Activated CD8-positive, alpha-beta memory T cell treated with anti-CD3 and anti-CD28 coated beads, Interleukin-2, amount 50 U/mL, for 4 hours (primary cell): ENCODE results near the gene VMAC.

Experiments used
- DNase-seq: peaks from one replicate; pipeline ENCODE4 v3.0.0-alpha.2; 2020

The VMAC gene

DNA sequence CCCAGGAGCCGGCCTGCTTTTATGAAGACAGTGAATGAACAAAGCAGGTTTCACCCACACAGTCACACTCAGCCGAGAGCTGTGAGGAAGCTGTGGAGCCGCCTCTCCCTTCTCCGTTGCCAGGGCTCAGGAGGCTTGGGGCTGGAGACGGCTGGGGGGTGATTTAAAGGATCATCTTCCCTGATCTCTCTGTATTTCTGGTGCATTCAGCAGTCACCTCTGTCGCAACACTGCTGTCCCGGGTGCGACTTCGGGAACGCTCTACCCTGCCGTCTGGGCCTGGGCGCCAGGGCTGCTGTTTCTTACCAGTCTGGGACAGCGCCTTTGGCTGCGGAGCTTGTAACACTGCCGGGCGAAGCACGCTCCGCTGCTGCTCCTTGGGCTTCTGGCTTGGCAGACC, 27.5 kb downstream of the VMAC start:
- DNase-seq: no peak

DNA sequence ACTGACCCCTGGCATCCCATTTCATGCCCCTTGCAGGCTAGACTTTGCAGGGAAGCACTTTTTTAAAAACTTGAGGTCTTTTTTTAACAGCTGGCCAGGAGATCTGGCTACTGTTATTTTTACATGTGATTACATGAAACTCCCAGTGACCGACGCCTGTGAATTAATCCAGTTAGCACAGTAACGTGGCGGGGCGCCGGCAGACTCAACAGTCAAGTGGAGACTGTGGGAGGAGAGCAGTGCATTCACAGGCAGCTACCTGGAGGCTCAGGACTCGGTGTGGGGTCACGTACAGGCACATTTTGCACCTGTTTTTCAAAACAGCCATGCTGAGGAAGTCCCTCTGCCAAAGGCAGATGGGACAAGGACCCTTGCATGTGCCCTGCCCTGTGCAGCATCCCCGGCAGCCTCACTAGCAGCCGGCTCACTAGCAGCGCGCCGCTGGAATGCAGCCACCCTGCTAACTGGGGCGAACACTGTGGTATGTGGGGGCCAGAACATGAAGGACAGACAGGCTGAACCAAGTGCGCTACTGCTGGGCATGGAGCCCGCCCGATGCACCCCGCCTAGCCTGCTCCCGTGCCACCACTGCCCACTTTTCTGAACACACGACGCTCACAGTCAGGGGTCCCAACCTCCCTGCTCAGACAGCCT, 28.1 kb downstream of the VMAC start:
- no peak for DNase-seq

DNA sequence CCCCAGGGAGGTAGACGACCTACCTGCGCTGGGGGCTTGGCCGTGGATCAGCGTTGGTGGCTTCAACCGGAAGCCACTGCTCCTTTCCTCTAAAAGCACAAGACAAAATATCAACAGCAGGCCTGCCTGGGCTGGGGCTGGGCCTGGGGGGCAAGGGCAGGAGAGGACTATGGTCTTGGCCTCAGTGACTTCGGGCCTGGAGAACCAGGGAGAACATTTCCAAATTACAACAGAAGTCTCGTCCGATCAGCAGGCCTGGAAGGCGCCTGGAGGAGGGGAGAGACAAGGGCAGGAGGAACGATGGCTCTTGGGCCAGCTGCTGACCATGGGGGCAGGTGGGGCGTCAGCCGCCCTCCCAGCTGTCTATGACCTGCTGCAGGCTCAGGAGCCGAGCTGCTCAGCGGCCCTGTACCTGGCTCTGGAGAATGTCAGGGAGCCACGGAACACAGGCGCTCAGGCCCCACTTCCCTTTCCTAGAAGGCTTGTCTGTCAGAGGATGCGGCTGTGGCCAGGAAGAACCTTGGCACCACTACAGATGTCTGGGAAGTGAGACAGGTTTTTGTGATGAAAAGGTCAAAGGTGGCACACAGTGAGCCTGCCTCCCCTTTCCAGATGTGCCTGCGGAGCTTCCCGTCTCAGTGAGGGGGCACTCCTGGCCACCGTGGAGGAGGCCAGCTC, 28.9 kb downstream of the VMAC start:
- DNase-seq: no peak

DNA sequence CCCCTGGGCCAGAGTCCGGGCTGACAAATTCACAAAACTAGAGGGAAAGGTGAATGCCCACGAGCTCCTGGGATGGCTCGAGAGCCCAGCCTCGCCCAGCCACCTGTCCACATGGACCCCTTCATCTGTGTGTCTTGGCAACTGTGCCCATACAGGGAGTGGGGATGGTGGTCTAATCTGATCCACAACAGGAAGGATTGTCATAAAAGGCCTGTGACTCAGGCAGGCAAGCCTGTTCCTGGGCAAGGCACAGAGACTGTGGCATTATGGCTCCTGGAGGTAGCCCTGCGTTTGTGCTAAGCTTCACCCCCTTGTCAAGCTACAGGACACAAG, 29.4 kb downstream of the VMAC start:
- no peak for DNase-seq

DNA sequence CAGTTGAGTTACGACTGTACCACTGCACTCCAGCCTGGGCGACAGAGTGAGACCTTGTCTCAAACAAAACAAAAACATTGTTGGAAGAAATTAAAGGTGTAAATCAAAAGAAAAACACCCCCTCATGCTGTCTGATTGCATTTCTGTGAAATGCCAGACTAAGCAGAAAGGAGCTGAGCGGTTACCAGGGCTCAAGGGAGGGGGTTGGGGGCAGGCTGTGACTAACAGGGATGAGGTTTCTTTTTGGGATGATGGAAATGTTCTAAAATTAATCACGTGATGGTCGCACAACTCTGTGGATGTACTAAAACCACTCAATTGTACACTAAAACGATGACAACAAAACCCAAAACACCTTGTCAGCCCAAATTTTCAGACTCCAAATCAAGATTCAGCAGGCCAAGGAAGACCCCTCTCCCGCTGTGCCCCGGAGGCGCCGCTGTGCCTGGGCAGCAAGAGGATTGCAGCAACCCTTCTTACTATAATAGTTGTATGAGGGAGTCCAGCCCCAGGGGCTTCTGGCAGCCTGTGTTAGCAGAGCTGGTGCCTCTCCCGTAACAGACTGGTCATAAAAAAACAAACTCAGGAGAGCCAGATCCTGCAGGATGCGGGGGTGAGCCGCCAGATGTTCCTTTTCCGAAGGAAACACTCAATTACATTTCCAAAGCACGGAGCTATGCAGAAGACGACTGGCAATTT, 30.3 kb downstream of the VMAC start:
- DNase-seq: no peak

DNA sequence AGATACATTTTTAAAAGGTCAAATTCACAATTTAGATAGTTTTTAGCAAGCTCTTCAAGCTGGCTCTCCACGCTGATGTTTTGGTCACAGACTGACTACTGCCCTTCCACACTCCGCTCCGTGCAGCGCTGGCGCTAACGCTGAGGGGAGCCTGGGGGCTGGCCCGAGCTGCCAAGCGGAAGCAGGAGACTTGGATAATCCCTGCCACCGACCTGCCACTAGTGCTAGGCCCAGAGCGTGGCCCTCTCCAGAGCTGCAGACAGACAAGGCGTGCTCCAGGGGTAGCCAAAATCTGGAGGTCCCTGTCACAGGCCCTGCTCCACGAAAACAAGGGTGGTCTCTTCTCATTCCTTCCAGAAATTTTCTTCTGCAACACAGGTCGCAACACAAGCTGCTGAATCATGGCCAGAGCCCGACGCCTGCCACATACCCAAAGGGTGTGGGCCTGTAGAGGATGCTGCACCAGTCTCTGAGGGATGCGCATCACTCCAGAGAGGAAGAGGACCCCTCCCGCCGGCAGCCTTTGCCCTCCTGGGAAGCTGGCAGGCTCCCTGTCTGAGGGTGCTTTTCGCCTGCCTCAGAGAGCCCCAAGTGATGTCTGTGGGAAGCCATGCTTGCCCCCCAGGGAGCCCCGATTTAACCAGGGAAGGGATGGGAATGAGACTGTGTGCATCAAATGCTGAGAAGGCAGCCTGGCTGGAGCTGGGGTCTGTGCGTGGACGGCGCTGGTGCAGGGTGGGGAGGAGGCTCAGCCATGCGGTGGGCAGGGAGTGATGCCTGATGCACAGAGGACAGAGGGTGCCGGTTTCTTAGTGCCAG, 31.0 kb downstream of the VMAC start:
- no peak for DNase-seq

DNA sequence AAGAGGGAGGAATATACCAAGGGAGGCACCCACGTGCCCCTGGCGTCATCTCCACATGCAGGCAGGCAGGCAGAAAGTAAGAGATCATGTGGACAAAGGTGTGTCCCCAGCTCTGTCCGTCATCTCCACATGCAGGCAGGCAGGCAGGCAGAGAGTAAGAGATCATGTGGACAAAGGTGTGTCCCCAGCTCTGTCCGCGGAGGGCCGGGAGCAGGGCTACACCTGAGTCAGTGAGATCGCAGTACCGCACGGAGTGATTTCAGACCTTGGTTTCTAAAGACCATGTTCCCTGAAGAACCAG, 31.6 kb downstream of the VMAC start:
- no peak for DNase-seq

DNA sequence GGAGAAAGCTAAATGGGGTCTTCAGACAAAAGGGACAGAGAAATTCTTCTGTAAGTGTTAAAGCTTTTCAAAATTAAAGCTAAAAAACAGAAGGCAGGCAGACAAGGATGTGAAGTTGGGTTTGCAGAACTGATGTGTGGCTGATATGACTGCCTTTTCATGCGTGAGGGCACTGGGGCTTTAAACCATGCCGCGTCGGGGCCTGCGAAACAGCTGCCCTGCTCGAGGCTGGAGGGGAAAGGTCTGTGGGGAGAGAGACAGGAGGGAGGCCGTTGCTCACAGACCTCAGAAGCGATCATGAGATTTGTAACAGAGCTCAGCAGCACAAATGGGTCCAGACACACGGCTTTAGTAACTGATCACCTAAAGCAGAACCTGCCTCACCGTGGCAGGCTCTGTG, 32.9 kb downstream of the VMAC start:
- DNase-seq: no peak

DNA sequence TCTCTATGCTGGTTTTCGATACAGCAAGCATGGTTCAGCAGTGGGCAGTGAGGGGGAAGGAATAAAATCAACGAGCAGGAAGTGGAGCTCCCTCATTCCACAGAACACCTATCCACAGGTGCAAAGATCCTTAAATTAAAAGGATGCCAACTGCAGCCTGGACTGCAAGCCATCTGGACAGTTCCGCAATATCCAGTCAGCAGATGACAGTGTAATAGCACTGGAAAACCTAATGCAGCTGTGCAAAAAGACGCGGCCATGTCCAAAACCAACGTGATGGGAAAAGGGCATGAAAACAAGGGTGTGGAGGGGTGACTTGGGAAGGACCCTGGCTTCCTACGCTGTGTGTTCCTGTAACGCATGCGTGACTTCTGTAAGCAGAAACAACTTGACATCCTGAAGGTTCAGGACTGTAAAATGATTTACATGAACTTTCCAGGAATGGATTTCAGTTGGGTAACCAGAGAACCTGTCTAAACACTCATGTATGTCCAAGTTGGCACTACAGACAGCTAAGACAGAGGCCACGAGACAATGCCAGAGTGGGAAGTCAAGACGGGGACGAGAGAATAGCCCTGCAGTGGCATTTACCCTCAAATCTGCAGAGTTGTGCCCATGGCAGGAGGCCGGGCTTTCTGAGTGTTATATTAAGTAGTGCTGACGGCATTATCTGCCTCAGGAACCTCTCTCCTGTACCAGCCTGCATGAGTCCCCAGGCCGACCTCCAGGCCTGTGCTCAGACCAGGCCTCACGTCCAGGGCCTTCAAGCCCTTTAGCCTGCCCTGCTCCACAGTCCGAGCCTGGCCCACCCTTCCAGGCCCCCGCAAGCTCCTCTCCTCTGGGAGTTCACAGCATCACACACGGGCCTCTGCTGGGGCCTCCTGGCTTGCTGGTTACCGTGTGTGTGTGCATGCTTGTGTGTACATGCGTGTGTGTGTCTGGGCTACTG, 35.9 kb downstream of the VMAC start:
- DNase-seq: no peak

DNA sequence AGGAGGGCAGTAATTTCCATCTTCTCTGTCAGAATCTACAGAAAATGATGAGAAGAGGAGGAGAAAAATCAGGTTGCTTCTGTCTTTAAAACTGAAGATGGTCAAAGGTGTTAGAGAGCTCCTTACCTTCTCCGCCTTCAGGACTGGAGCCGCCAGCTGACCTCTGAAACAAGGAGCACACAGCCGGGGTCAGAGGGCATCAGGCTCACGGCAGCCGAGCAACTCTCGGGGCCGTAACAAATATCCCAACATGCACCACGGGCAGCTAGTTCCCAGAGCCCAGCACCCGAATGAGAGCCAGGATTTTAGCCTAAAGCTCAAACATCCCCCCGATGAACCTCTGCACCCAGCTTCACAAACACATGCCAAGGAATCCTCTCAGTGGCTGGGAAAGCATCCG, 37.0 kb downstream of the VMAC start:
- DNase-seq: no peak

DNA sequence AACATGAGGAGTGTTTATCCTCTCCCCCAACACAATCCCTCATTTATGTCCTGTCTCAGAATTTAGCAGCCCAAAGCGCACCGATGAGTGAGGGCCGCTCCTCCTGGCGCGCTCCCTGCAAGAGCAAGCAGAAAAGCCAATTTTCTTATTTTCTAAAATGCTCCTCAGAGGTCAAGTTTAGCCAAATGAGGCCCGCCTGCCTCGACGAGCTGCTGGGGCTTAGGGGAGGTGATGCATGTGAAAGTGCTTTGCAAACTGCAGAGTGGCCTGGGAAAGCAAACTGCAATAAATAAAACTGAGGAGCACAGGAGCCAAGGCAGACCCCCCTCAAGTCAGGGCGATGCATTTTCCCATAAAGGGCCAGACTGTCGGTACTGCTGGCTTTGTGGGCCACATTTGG, 38.4 kb downstream of the VMAC start:
- no peak for DNase-seq

DNA sequence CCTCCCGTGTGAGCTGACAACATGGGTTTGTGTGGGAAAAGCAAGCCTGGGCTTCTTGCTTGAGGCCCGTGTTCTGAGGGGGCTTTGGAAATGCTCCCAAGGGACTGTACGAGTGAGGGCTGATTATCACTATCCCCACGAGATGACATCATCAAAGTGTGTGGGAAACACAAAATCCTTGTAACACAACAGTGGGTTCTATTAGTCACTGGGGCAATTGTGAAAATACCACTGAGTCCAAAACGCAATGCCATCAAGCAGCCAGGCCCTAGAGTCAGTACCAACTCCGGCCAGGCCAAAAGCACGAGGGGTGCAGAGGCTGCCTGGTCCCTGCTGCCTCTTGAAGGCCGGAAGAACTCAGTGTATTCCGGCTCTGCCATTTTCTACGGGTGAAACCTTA, 39.0 kb downstream of the VMAC start:
- no peak for DNase-seq

DNA sequence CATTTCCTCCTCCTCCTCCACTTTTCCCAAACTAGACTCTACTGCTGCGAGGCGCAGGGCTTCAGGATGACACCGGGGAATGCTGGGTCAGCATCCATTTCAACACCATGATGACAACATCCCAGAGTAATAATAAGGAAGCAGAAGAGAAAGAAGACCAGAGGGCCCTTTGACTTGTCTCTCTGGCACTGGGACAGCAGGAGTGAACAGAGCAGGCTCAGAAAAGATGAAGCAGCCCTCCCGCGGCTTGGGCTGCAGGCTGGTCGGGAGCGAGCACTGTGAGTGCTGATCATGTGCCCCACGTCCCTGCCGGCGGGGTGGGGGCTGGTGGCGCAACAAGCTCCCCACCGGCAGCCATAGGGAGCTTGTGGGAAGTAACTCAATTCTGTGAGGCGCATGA, 42.8 kb downstream of the VMAC start:
- no peak for DNase-seq

DNA sequence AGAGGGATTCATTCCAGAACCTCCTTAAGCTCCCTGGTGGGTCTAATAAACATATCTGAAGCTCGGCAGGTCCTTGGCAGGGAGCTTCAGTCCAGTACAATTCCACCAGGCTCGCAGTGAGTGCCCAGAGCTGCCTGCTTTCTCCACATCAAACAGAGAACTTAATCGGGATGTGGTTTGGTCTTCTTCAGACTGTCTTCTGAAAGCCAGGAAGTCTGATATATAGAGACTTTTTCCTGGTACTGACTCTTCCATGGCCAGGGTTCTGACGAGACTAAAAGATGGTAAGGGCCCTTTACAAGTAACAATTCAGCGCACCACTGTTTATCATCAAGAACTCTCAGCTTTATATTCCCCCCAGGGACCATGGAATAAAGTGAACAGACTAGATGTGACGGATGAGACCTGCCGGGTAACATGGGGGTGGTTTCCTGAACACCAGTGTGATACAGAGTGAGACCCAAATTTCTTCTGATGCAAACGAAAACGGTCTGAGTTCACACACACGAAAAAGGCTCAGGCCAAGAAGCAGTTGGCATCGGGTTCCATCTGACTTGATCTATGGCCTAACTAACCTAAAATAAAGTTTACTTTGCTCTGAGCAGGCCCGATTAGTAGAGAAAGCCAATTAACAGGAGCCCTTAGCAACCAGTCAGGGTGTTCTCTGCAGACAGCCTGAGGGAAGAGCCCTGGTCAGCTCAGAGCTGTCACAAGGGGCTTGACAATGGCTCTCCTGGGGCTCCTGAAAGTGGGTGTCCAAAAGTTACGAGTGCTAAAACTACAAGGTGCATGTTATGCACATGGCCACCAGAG, 44.3 kb downstream of the VMAC start:
- no peak for DNase-seq

DNA sequence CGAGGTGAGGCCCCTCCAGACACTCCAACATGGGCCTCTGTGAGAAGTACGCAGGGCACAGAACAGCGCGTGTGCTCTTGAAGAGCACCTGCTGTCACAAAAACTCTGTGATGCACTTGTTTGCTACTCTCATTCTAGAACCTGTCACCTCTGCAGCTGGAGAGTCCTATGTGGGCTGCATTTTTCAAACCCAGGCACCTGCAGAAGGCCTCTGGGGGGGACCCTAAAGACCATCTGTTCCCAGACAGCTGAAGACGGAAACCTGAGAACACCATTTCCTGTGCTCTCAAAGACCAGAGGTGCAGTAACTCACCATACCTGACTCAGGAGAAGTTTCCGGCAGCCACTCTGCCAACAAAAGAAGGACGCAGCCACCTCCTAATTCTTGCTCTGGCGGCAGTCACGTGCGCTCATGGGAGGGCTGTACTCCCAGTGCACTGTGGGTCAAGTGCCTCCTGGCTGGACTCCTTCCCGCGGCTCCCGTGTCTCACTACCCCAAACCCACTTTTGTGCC, 45.2 kb downstream of the VMAC start:
- DNase-seq: peak; percentile 26

DNA sequence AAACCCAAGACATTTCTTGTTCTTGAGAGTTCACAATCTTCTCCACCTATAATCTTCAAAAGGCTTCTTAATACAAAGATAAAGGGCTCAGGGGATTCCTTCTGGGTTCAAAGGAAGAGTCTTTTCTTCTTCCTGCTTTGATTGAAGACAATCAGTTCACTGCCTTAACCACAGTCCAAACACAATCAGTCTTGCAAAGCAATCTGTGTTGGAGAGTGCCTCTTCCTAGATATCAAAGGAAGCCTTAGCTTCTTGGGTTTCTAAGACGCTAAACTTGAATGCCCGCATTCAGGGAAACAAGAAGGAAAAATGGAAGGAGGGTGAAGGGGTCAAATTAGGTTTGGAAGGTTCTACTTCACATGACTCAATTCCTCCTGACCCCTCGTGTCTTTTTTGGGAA, 46.1 kb downstream of the VMAC start:
- DNase-seq: no peak

DNA sequence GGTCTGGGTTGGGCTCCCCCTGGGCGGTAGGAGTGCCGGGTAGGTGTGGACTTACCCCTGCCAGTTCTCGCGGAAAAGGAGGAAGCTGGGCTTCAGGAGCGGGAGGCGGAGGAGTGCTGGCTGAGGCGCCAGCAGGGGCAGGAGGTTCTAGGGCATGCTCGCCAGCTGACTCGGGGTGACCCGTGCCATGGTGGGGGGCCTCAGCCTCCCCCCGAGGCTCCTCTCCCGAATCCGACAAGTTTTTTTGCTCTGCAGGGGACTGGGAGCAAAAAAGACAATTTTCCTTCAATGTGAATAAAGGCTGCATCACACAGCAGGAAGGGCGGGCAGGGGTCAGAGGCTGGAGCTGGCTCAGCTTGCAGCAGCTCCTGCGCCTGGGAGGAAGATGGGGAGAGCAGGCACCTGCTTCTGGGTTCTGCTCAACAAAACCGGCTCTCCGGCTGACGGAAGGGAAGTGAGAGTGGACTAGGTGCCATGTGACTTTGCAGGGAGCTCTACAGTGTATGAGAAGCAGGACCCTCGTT, 46.7 kb downstream of the VMAC start:
- no peak for DNase-seq

DNA sequence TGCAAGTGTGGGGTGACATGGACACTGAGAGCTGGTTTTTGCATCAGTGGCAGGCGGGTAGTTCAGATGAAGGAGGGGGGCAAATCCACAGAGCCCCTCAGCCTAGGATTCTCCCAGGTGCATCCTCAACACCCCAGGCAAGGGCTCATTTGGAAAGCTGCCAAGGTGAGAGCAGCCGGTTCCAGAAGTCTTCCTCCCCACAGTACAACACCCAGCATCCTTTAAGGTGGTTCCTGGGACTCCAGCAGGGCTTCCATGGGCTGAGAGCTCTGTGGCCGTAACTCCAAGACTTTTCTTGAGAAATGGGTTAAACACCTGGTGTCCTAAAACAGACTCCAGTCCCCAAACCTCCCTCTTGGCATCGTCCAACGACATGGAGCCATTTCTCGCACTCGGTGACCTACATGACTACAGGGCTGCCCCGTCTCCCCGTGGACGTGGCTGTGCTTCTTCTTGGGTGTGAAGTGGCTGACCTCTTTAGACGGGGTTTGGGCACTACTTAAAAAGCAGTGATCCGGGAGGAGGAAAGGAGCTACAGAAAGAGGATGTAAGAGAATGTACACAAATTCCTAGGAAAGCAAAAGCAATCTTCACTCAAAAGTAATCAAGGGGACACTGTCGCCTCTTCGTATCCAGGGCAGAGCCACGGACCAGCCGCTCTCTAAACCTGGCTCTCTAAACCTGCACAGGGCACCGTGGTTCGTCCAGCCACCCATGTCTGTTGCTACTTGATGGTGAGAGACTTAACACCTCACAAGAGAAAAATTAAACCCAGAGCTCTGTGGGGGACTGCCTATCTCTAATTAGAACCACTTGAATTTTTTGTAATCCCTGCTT, 47.7 kb downstream of the VMAC start:
- DNase-seq: no peak

DNA sequence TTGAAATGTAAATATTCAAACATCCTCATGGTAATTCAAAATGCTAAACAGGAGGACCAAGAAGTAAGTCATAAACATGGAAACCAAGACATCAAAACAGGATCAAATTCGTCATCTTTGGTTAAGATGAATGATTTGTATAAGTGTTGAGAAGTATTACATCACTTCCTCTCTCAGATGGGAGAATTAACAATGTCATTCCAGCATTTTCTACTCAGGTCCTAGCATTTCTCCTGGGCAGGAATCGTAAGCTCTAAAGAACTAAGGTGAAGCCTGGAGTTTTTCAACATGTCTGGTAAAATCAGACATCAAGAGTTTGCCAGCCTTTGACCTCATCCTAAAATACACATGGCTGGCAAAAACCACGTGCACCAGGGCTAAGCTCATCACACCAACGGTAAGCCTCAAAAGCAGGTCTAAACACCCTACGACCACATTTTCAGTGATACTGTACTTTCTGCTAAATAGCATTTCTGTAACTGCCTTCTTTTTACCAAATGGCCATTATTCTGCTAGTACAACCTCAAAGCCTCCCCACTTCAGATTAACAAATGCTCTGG, 48.4 kb downstream of the VMAC start:
- no peak for DNase-seq

DNA sequence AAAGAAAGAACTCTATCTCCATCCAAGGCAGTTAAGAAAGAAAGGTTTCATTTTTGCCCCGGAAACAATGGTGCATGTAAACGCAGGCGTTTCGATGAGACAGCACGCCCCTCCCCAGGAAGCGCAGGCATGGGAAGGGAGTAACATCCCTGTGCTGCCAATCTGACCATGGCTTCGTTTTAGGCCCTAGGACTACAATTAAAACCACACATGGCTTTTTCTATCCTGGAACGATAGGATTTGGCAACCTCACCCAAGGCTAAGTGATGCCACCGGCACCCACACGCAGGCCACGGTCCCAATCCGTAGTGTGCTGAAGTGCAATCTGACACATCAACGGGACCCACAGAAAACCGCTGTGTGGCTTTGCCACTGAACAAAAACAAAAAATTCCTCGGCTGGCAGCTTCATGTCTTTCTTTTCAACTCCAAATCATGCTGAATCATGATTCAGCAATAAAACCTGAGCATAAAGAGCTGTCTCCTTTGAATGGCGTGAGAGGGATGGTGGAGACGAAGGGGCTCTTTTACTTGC, 49.1 kb downstream of the VMAC start:
- peak; percentile 38 for DNase-seq
